NB4 (cell line): ENCODE measurements around the gene SSBP4.

ENCODE experiments used
- MYC ChIP-seq: IDR thresholded peaks from 2 replicates; pipeline ENCODE4 v1.6.1; 2011; ENCODE audit warnings: low read depth, low read length
- POLR2A ChIP-seq: IDR thresholded peaks from 2 replicates; pipeline ENCODE4 v1.6.1; 2011; ENCODE audit warnings: mild to moderate bottlenecking; ENCODE audit not compliant: insufficient read length; ENCODE audit errors: extremely low read depth
- TF ChIP-seq, protein P1 (sequence below): IDR thresholded peaks from one replicate; pipeline ENCODE4 v1.5.1; 2012; ENCODE audit warnings: low read depth, low read length

GRCh38 chr19:18483119-18483890 lies 64.1 kb downstream of the SSBP4 start:
- TF ChIP-seq, protein P1, sequence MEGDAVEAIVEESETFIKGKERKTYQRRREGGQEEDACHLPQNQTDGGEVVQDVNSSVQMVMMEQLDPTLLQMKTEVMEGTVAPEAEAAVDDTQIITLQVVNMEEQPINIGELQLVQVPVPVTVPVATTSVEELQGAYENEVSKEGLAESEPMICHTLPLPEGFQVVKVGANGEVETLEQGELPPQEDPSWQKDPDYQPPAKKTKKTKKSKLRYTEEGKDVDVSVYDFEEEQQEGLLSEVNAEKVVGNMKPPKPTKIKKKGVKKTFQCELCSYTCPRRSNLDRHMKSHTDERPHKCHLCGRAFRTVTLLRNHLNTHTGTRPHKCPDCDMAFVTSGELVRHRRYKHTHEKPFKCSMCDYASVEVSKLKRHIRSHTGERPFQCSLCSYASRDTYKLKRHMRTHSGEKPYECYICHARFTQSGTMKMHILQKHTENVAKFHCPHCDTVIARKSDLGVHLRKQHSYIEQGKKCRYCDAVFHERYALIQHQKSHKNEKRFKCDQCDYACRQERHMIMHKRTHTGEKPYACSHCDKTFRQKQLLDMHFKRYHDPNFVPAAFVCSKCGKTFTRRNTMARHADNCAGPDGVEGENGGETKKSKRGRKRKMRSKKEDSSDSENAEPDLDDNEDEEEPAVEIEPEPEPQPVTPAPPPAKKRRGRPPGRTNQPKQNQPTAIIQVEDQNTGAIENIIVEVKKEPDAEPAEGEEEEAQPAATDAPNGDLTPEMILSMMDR: no peak
- no peak for TF ChIP-seq POLR2A
- no peak for TF ChIP-seq MYC
